NCI-H2227 (cell line): ENCODE measurements around the gene PSD2.

Experiments used
- DNase-seq: peaks from one replicate; lab custom pipeline; 2025; ENCODE audit not compliant: unreplicated experiment; lab: John Stamatoyannopoulos, UW

The PSD2 gene

GRCh38 chr5:139835656-139836055, 40.0 kb downstream of the PSD2 start:
- no peak for DNase-seq

GRCh38 chr5:139836469-139837208, 41.0 kb downstream of the PSD2 start:
- no peak for DNase-seq

- no peak for DNase-seq
These were observed 42.2 kb downstream of the PSD2 start for GRCh38 chr5:139837711-139838380.

GRCh38 chr5:139838381-139839197, 43.0 kb downstream of the PSD2 start:
- no peak for DNase-seq

GRCh38 chr5:139839232-139839815, 43.7 kb downstream of the PSD2 start:
- DNase-seq: no peak

- DNase-seq: no peak
These were observed 44.3 kb downstream of the PSD2 start for GRCh38 chr5:139839918-139840317.

GRCh38 chr5:139841549-139841948, 45.9 kb downstream of the PSD2 start:
- DNase-seq: no peak

GRCh38 chr5:139842321-139842720, 46.7 kb downstream of the PSD2 start:
- DNase-seq: no peak

GRCh38 chr5:139843991-139844390, 48.4 kb downstream of the PSD2 start:
- no peak for DNase-seq

GRCh38 chr5:139844472-139845145, 49.0 kb downstream of the PSD2 start:
- peak; percentile 75 for DNase-seq

GRCh38 chr5:139845846-139846681, 50.5 kb downstream of the PSD2 start:
- DNase-seq: no peak

- DNase-seq: no peak
These were observed 51.5 kb downstream of the PSD2 start for GRCh38 chr5:139847091-139847490.

GRCh38 chr5:139847790-139848507, 52.3 kb downstream of the PSD2 start:
- peak; percentile 78 for DNase-seq

- no peak for DNase-seq
These were observed 53.0 kb downstream of the PSD2 start for GRCh38 chr5:139848508-139849100.

GRCh38 chr5:139849501-139849900, 53.9 kb downstream of the PSD2 start:
- no peak for DNase-seq

- no peak for DNase-seq
These were observed 54.3 kb downstream of the PSD2 start for GRCh38 chr5:139849942-139850341.

GRCh38 chr5:139850423-139851016, 54.9 kb downstream of the PSD2 start:
- no peak for DNase-seq

- DNase-seq: no peak
These were observed 56.0 kb downstream of the PSD2 start for GRCh38 chr5:139851558-139851957.

GRCh38 chr5:139852696-139853095, 57.1 kb downstream of the PSD2 start:
- DNase-seq: no peak
